Type B pancreatic cell (in vitro differentiated cells): ENCODE measurements around the gene TUBB4B. TPM values are rescaled to one million over a fixed set of nuclear protein-coding genes. Genes with fewer than 3 reads are reported as not detected.

Experiments
- DNase-seq: peaks from one replicate; pipeline ENCODE4 v3.0.0; 2021; ENCODE audit warnings: mixed read lengths; ENCODE audit not compliant: unreplicated experiment; ENCODE audit errors: extremely low spot score
- H3K27ac Mint-ChIP-seq: 2 replicates; pipeline ENCODE4 v1.8.0; 2021; ENCODE audit warnings: mild to moderate bottlenecking, mixed read lengths
- H3K27me3 Mint-ChIP-seq: 2 replicates; pipeline ENCODE4 v1.8.0; 2021; ENCODE audit warnings: mixed read lengths
- H3K36me3 Mint-ChIP-seq: 2 replicates; pipeline ENCODE4 v1.8.0; 2021; ENCODE audit warnings: mixed read lengths
- H3K4me1 Mint-ChIP-seq: one replicate; pipeline ENCODE4 v1.8.0; 2021; ENCODE audit warnings: mixed read lengths; ENCODE audit not compliant: unreplicated experiment
- H3K4me3 Mint-ChIP-seq: 2 replicates; pipeline ENCODE4 v1.8.0; 2021; ENCODE audit warnings: mild to moderate bottlenecking, mixed read lengths
- H3K9me3 Mint-ChIP-seq: 2 replicates; pipeline ENCODE4 v1.8.0; 2021; ENCODE audit warnings: mixed read lengths
- CTCF ChIP-seq: fragments of 200-600 bp; sonication (generic); conservative IDR thresholded peaks from 2 replicates; pipeline ENCODE4 v1.5.0; 2021; ENCODE audit warnings: antibody characterized with exemption, mild to moderate bottlenecking
- total RNA-seq: library from RNA; stranded (reverse); gene quantifications from 2 replicates; pipeline ENCODE4 v1.2.1, GENCODE V29; 2021; ENCODE audit warnings: low replicate concordance

Gene TUBB4B
- total RNA-seq, 1 donor from 2014 or later = 326 TPM

- Mint-ChIP-seq H3K36me3 (no peaks in the 10 kb centered on the region), H3K4me1 (peaks cover 7% of the 10 kb centered on the region), H3K4me3 (no peak overlapping the region), H3K9me3 (no peaks in the 10 kb centered on the region), H3K27ac (no peak overlapping the region), H3K27me3 (no peaks in the 10 kb centered on the region)
- DNase-seq = no peak
- TF ChIP-seq CTCF = no peak
Observed at GRCh38 chr9:137194388-137194787, 46.7 kb upstream of the TUBB4B start.

- no peak for TF ChIP-seq CTCF
- no peak for DNase-seq
- Mint-ChIP-seq H3K36me3 (no peaks in the 10 kb centered on the region), H3K27ac (peak overlapping the region; percentile 87), H3K4me1 (peaks cover 7% of the 10 kb centered on the region), H3K4me3 (peak overlapping the region; percentile 69), H3K9me3 (no peaks in the 10 kb centered on the region), H3K27me3 (no peaks in the 10 kb centered on the region)
Observed at GRCh38 chr9:137194909-137195308, 46.2 kb upstream of the TUBB4B start.

- no peaks in the 10 kb centered on the region for H3K9me3 Mint-ChIP-seq
- H3K27ac Mint-ChIP-seq = peak overlapping the region; percentile 87
- no peak for TF ChIP-seq CTCF
- H3K27me3 Mint-ChIP-seq = no peaks in the 10 kb centered on the region
- peak overlapping the region; percentile 69 for H3K4me3 Mint-ChIP-seq
- DNase-seq = no peak
- peaks cover 7% of the 10 kb centered on the region for H3K4me1 Mint-ChIP-seq
- no peaks in the 10 kb centered on the region for H3K36me3 Mint-ChIP-seq
Observed at GRCh38 chr9:137195525-137196220, 45.4 kb upstream of the TUBB4B start.

GRCh38 chr9:137198051-137198901 is 42.8 kb upstream of the TUBB4B start:
- H3K4me1 Mint-ChIP-seq = peaks cover 17% of the 10 kb centered on the region
- H3K27me3 Mint-ChIP-seq = no peaks in the 10 kb centered on the region
- no peaks in the 10 kb centered on the region for H3K9me3 Mint-ChIP-seq
- no peak for TF ChIP-seq CTCF
- no peak for DNase-seq
- H3K36me3 Mint-ChIP-seq = no peaks in the 10 kb centered on the region
- peak overlapping the region; percentile 74 for H3K4me3 Mint-ChIP-seq
- peak overlapping the region; percentile 46 for H3K27ac Mint-ChIP-seq

- Mint-ChIP-seq H3K27me3 (no peaks in the 10 kb centered on the region), H3K9me3 (no peaks in the 10 kb centered on the region), H3K36me3 (no peaks in the 10 kb centered on the region), H3K27ac (no peak overlapping the region), H3K4me1 (peaks cover 17% of the 10 kb centered on the region), H3K4me3 (peak overlapping the region; percentile 74)
- TF ChIP-seq CTCF = no peak
- no peak for DNase-seq
Observed at GRCh38 chr9:137198902-137199283, 42.2 kb upstream of the TUBB4B start.
